H9 (cell line): ENCODE results near the gene UNC5B. TPM values are rescaled to one million over a fixed set of nuclear protein-coding genes. Genes with fewer than 3 reads are reported as not detected.

Source experiments
- DNase-seq: peaks from one replicate; pipeline ENCODE4 v3.0.0-alpha.2; 2017
- H2AFZ ChIP-seq: one replicate; pipeline ENCODE4 v1.6.1; 2013; ENCODE audit warnings: mild to moderate bottlenecking, low read length, control low read depth, moderate library complexity
- H2AK5ac ChIP-seq: 2 replicates; pipeline ENCODE4 v1.6.1; 2013; ENCODE audit warnings: low read length, control low read depth, mixed read lengths; ENCODE audit not compliant: insufficient read length
- H2BK120ac ChIP-seq: one replicate; pipeline ENCODE4 v1.6.1; 2013; ENCODE audit warnings: low read depth, mild to moderate bottlenecking, low read length, control low read depth, inconsistent platforms; ENCODE audit not compliant: poor library complexity, severe bottlenecking
- H2BK12ac ChIP-seq: 2 replicates; pipeline ENCODE4 v1.6.1; 2013; ENCODE audit warnings: low read length, control low read depth, mixed read lengths, low read depth; ENCODE audit not compliant: insufficient read length
- H2BK15ac ChIP-seq: 2 replicates; pipeline ENCODE4 v1.6.1; 2013; ENCODE audit warnings: low read depth, low read length, control low read depth
- H2BK20ac ChIP-seq: one replicate; pipeline ENCODE4 v1.6.1; 2013; ENCODE audit warnings: low read depth, mild to moderate bottlenecking, low read length, control low read depth, inconsistent platforms; ENCODE audit not compliant: poor library complexity, severe bottlenecking
- H2BK5ac ChIP-seq: 2 replicates; pipeline ENCODE4 v1.6.1; 2013; ENCODE audit warnings: low read length, control low read depth, mixed read lengths; ENCODE audit not compliant: insufficient read length
- H3K14ac ChIP-seq: 2 replicates; pipeline ENCODE4 v1.6.1; 2013; ENCODE audit warnings: low read length, control low read depth; ENCODE audit not compliant: insufficient read depth
- H3K18ac ChIP-seq: 2 replicates; pipeline ENCODE4 v1.6.1; 2013; ENCODE audit warnings: low read depth, mild to moderate bottlenecking, mixed read lengths, low read length, control low read depth; ENCODE audit not compliant: insufficient read length
- H3K23ac ChIP-seq: 2 replicates; pipeline ENCODE4 v1.6.1; 2013; ENCODE audit warnings: low read length, control low read depth, mixed read lengths, low read depth; ENCODE audit not compliant: insufficient read length
- H3K23me2 ChIP-seq: 2 replicates; pipeline ENCODE4 v1.6.1; 2013; ENCODE audit warnings: low read depth, mild to moderate bottlenecking, mixed read lengths, low read length, control low read depth; ENCODE audit not compliant: insufficient read length, poor library complexity, severe bottlenecking
- H3K27ac ChIP-seq: 2 replicates; pipeline ENCODE4 v1.5.1; 2013; ENCODE audit warnings: low read length, control low read depth, mixed read lengths, low read depth; ENCODE audit not compliant: insufficient read length
- H3K27me3 ChIP-seq: 2 replicates; pipeline ENCODE4 v1.6.1; 2013; ENCODE audit warnings: low read length, control low read depth, inconsistent platforms; ENCODE audit not compliant: insufficient read depth
- H3K4ac ChIP-seq: 2 replicates; pipeline ENCODE4 v1.6.1; 2013; ENCODE audit warnings: low read depth, mild to moderate bottlenecking, control low read depth, inconsistent platforms, low read length, moderate library complexity
- H3K4me1 ChIP-seq: 2 replicates; pipeline ENCODE4 v1.6.1; 2013; ENCODE audit warnings: low read length, control low read depth, inconsistent platforms; ENCODE audit not compliant: insufficient read depth
- H3K4me2 ChIP-seq: 2 replicates; pipeline ENCODE4 v1.6.1; 2013; ENCODE audit warnings: low read length, control low read depth, mixed read lengths; ENCODE audit not compliant: insufficient read length, insufficient read depth
- H3K56ac ChIP-seq: 2 replicates; pipeline ENCODE4 v1.6.1; 2013; ENCODE audit warnings: low read depth, mild to moderate bottlenecking, mixed read lengths, low read length, control low read depth; ENCODE audit not compliant: insufficient read length
- H3K79me1 ChIP-seq: 2 replicates; pipeline ENCODE4 v1.6.1; 2013; ENCODE audit warnings: low read depth, mild to moderate bottlenecking, moderate library complexity, low read length, control low read depth, inconsistent platforms; ENCODE audit not compliant: insufficient read depth, poor library complexity, severe bottlenecking
- H3K79me2 ChIP-seq: 2 replicates; pipeline ENCODE4 v1.6.1; 2013; ENCODE audit warnings: low read length, control low read depth, inconsistent platforms; ENCODE audit not compliant: insufficient read depth
- H3K9ac ChIP-seq: 2 replicates; pipeline ENCODE4 v1.6.1; 2013; ENCODE audit warnings: low read length, control low read depth, mixed read lengths; ENCODE audit not compliant: insufficient read length; ENCODE audit errors: extremely low read depth
- H3K9me3 ChIP-seq: one replicate; pipeline ENCODE4 v1.6.1; 2013; ENCODE audit warnings: low read depth, low read length, inconsistent platforms; ENCODE audit not compliant: control insufficient read depth
- H3T11ph ChIP-seq: one replicate; pipeline ENCODE4 v1.6.1; 2013; ENCODE audit warnings: mild to moderate bottlenecking, low read length, control low read depth, inconsistent platforms
- H4K20me1 ChIP-seq: one replicate; pipeline ENCODE4 v1.6.1; 2013; ENCODE audit not compliant: control insufficient read depth, insufficient read length, insufficient read depth
- H4K5ac ChIP-seq: 2 replicates; pipeline ENCODE4 v1.6.1; 2013; ENCODE audit warnings: low read depth, mild to moderate bottlenecking, mixed read lengths, low read length, control low read depth; ENCODE audit not compliant: insufficient read length
- H4K8ac ChIP-seq: replicated peaks from 2 replicates; pipeline ENCODE4 v1.6.1; 2013; ENCODE audit warnings: low read length, control low read depth, mixed read lengths, low read depth; ENCODE audit not compliant: insufficient read length
- H4K91ac ChIP-seq: 2 replicates; pipeline ENCODE4 v1.6.1; 2013; ENCODE audit warnings: low read depth, mild to moderate bottlenecking, moderate library complexity, mixed read lengths, low read length, control low read depth; ENCODE audit not compliant: insufficient read length
- H3K27ac Mint-ChIP-seq, 3 experiments: 2 replicates in 2 of 3; 3 replicates in 1 of 3; pipeline ENCODE4 v1.8.0; 2020 to 2021; ENCODE audit warnings: mixed read lengths in 3 of 3, mild to moderate bottlenecking in 1 of 3, moderate library complexity in 1 of 3
- H3K27me3 Mint-ChIP-seq: 2 replicates; pipeline ENCODE4 v1.8.0; 2021; ENCODE audit warnings: low read depth, mild to moderate bottlenecking, moderate library complexity, mixed read lengths
- H3K36me3 Mint-ChIP-seq, 3 experiments: 2 replicates in 2 of 3; 3 replicates in 1 of 3; pipeline ENCODE4 v1.8.0; 2020 to 2021; ENCODE audit warnings: low read depth in 3 of 3, mixed read lengths in 3 of 3; ENCODE audit not compliant: insufficient read depth in 1 of 3
- H3K4me1 Mint-ChIP-seq, 2 experiments: 2 replicates each; pipeline ENCODE4 v1.8.0; 2020; ENCODE audit warnings: mixed read lengths in 2 of 2
- H3K4me3 Mint-ChIP-seq, 2 experiments: 2 replicates in 1 of 2; 3 replicates in 1 of 2; pipeline ENCODE4 v1.8.0; 2020 to 2021; ENCODE audit warnings: mild to moderate bottlenecking in 2 of 2, mixed read lengths in 2 of 2, moderate library complexity in 1 of 2
- H3K9me3 Mint-ChIP-seq, 2 experiments: 2 replicates in 1 of 2; 3 replicates in 1 of 2; pipeline ENCODE4 v1.8.0; 2020; ENCODE audit warnings: mild to moderate bottlenecking in 2 of 2, mixed read lengths in 2 of 2, moderate library complexity in 1 of 2
- CTCF ChIP-seq: fragments of 200-600 bp; sonication (generic); conservative IDR thresholded peaks from 3 replicates; pipeline ENCODE4 v1.8.0; 2021; ENCODE audit warnings: antibody characterized with exemption, mild to moderate bottlenecking
- whole genome bisulfite sequencing: extraction: QIAGEN DNeasy Blood & Tissue Kit; methylation state at CpG from one replicate; pipeline ENCODE4 v1.1.7; 2013; ENCODE audit warnings: missing lambda C conversion rate, low lambda C conversion rate, mixed read lengths; ENCODE audit not compliant: insufficient read length; ENCODE audit errors: extremely low coverage; 5-methylcytosine and 5-hydroxymethylcytosine counted together
- total RNA-seq: library from RNA; stranded (reverse); gene quantifications from 2 replicates; pipeline ENCODE4 v1.2.1, GENCODE V29; 2021

The UNC5B gene
- total RNA-seq, 1 experiment from 2014 or later = 28.4 TPM

- no peaks in the 10 kb centered on the region for H4K20me1 ChIP-seq
- H3K23me2 ChIP-seq = peaks cover 6% of the 10 kb centered on the region
- H3K4ac ChIP-seq = no peak overlapping the region
- no peaks in the 10 kb centered on the region for H3K79me1 ChIP-seq
- Mint-ChIP-seq H3K27ac (peak overlapping the region in 1 of 3 experiments; percentile 59; a peak in 1 of 7 replicates), H3K9me3 (no peaks in the 10 kb centered on the region; a peak in 1 of 5 replicates), H3K27me3 (peaks cover 26% of the 10 kb centered on the region), H3K4me3 (peak overlapping the region; percentile 51 to 56; a peak in 4 of 5 replicates), H3K36me3 (no peaks in the 10 kb centered on the region), H3K4me1 (peaks cover 22 to 23% of the 10 kb centered on the region in 2 experiments)
- H2BK15ac ChIP-seq = no peak overlapping the region
- no peak overlapping the region for H4K91ac ChIP-seq
- no peak overlapping the region for H2BK120ac ChIP-seq
- H3K18ac ChIP-seq = peak overlapping the region; percentile 46
- H3K56ac ChIP-seq = no peak overlapping the region
- no peak overlapping the region for H2BK5ac ChIP-seq
- no peak overlapping the region for H2BK12ac ChIP-seq
- H2AFZ ChIP-seq = peak overlapping the region; percentile 26
- no peak for TF ChIP-seq CTCF
- peak overlapping the region; percentile 25 for H3K4me2 ChIP-seq
- no peaks in the 10 kb centered on the region for H3K79me2 ChIP-seq
- H3K27ac ChIP-seq = no peak overlapping the region
- H4K5ac ChIP-seq = no peak overlapping the region
- no peak overlapping the region for H2AK5ac ChIP-seq
- no peak overlapping the region for H2BK20ac ChIP-seq
- H3K9me3 ChIP-seq = no peaks in the 10 kb centered on the region
- H3T11ph ChIP-seq = no peak overlapping the region
- H3K14ac ChIP-seq = peak overlapping the region; percentile 51; the same call in 1 of the 2 replicates
- no peak for DNase-seq
- H4K8ac ChIP-seq = no peak overlapping the region
- WGBS = no CpG with 5 or more reads among the region's 11 CpGs
- H3K23ac ChIP-seq = no peak overlapping the region
- H3K27me3 ChIP-seq = no peaks in the 10 kb centered on the region; the same call in 1 of the 2 replicates
- H3K4me1 ChIP-seq = no peaks in the 10 kb centered on the region
- H3K9ac ChIP-seq = no peak overlapping the region
Observed at GRCh38 chr10:71314694-71315225, 102.4 kb downstream of the UNC5B start.
